DND-41 (cell line): ENCODE measurements around the gene SELENON.

Source experiments
- EZH2 ChIP-seq: IDR thresholded peaks from 3 replicates; pipeline ENCODE4 v1.6.1; 2012; ENCODE audit warnings: borderline replicate concordance, low read depth, mild to moderate bottlenecking, moderate library complexity, low read length, inconsistent platforms; ENCODE audit not compliant: severe bottlenecking
- TF ChIP-seq, protein P1 (sequence below): IDR thresholded peaks from 2 replicates; pipeline ENCODE4 v1.5.1; 2012; ENCODE audit warnings: borderline replicate concordance, low read length, moderate library complexity, mild to moderate bottlenecking; ENCODE audit not compliant: poor library complexity, severe bottlenecking; ENCODE audit errors: extremely low read depth

DNA sequence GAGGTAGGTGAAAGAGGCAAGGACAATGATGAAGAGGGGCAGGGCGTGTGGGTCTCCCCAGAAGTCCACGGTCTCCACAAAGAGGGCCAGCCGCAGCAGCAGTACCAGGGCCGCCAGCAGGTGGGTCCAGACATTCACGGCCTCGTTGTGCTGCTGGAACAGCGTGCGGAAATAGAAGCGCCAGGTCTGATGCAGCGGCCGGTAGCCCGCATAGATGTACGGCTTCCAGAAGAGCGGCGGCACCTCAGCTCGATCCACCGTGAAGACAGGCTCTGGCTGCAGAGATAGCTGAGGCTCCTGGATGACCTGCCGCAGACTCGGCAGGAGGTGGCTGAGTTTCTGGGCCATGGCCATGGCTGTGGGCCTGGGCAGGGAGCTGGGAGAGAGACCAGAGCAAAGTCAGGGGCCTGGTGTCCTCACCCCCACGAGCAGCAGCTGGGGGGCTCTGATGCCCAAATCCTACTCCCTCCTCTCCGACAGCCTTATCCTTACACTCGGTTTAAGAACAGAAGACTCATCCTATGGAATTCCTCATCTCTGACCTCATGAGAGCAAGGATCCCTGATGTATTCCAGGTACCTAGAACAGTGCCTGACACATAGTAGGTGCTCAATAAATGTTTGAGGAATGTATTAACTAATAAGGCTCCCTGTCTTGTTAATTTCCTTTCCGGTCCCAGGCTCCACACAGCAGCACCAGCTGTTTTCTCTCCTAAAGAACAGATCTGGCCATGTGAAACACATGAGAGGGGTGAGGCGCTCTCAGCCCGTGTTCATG, 63.7 kb downstream of the SELENON start:
- TF ChIP-seq, protein P1, sequence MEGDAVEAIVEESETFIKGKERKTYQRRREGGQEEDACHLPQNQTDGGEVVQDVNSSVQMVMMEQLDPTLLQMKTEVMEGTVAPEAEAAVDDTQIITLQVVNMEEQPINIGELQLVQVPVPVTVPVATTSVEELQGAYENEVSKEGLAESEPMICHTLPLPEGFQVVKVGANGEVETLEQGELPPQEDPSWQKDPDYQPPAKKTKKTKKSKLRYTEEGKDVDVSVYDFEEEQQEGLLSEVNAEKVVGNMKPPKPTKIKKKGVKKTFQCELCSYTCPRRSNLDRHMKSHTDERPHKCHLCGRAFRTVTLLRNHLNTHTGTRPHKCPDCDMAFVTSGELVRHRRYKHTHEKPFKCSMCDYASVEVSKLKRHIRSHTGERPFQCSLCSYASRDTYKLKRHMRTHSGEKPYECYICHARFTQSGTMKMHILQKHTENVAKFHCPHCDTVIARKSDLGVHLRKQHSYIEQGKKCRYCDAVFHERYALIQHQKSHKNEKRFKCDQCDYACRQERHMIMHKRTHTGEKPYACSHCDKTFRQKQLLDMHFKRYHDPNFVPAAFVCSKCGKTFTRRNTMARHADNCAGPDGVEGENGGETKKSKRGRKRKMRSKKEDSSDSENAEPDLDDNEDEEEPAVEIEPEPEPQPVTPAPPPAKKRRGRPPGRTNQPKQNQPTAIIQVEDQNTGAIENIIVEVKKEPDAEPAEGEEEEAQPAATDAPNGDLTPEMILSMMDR = no peak
- TF ChIP-seq EZH2 = no peak
